SK-N-SH treated with all-trans-retinoic acid at 6 μM for 48 hours (cell line): ENCODE results near the gene EPB41L4A.

Experiments used
- ARNTL ChIP-seq: fragments of 450-650 bp; formaldehyde crosslinking; IDR thresholded peaks from 2 replicates; pipeline ENCODE4 v1.5.0; 2020; ENCODE audit warnings: low read depth, mild to moderate bottlenecking, moderate library complexity, borderline replicate concordance
- BACH2 ChIP-seq: fragments of 250-450 bp; sonication (Bioruptor Pico); IDR thresholded peaks from 2 replicates; pipeline ENCODE4 v1.9.0; 2021; ENCODE audit warnings: mild to moderate bottlenecking, borderline replicate concordance
- CSDC2 ChIP-seq: fragments of 250-450 bp; sonication (Bioruptor Pico); IDR thresholded peaks from 2 replicates; pipeline ENCODE4 v1.5.0; 2020; ENCODE audit warnings: mild to moderate bottlenecking, moderate library complexity
- ESRRG ChIP-seq: fragments of 250-450 bp; sonication (Bioruptor Pico); IDR thresholded peaks from 2 replicates; pipeline ENCODE4 v1.6.1; 2021; ENCODE audit warnings: mild to moderate bottlenecking
- ISL1 ChIP-seq: fragments of 250-450 bp; sonication (Bioruptor Pico); IDR thresholded peaks from 2 replicates; pipeline ENCODE4 v2.1.2; 2022; ENCODE audit warnings: mild to moderate bottlenecking, moderate library complexity
- RARB ChIP-seq: fragments of 250-450 bp; sonication (Bioruptor Pico); IDR thresholded peaks from 2 replicates; pipeline ENCODE4 v1.8.0; 2021; ENCODE audit warnings: mild to moderate bottlenecking, moderate library complexity
- SNAI2 ChIP-seq: fragments of 250-450 bp; sonication (Bioruptor Pico); IDR thresholded peaks from 2 replicates; pipeline ENCODE4 v1.5.0; 2020; ENCODE audit warnings: mild to moderate bottlenecking, moderate library complexity
- TCF4 ChIP-seq: fragments of 250-450 bp; sonication (Bioruptor Pico); IDR thresholded peaks from 2 replicates; pipeline ENCODE4 v1.8.0; 2021; ENCODE audit warnings: mild to moderate bottlenecking, moderate library complexity, borderline replicate concordance
- ZFP3 ChIP-seq: fragments of 250-450 bp; sonication (Bioruptor Pico); IDR thresholded peaks from 2 replicates; pipeline ENCODE4 v1.5.0; 2020; ENCODE audit warnings: mild to moderate bottlenecking, moderate library complexity
- ZFP30 ChIP-seq: fragments of 450-650 bp; formaldehyde crosslinking; IDR thresholded peaks from 2 replicates; pipeline ENCODE4 v1.5.0; 2022; ENCODE audit warnings: mild to moderate bottlenecking, moderate library complexity
- ZNF70 ChIP-seq: fragments of 450-650 bp; formaldehyde crosslinking; IDR thresholded peaks from 2 replicates; pipeline ENCODE4 v1.5.0; 2020; ENCODE audit warnings: mild to moderate bottlenecking, moderate library complexity
- ZNF8 ChIP-seq: fragments of 450-650 bp; formaldehyde crosslinking; IDR thresholded peaks from 2 replicates; pipeline ENCODE4 v1.5.0; 2020; ENCODE audit warnings: mild to moderate bottlenecking, moderate library complexity
- TF ChIP-seq, protein P1 (sequence below): fragments of 250-450 bp; sonication (Bioruptor Pico); IDR thresholded peaks from 2 replicates; pipeline ENCODE4 v1.8.0; 2020; ENCODE audit warnings: mild to moderate bottlenecking, moderate library complexity, borderline replicate concordance
- TF ChIP-seq, protein P2 (sequence below): fragments of 250-450 bp; sonication (Bioruptor Pico); IDR thresholded peaks from 2 replicates; pipeline ENCODE4 v1.5.1; 2021; ENCODE audit warnings: mild to moderate bottlenecking, moderate library complexity

DNA sequence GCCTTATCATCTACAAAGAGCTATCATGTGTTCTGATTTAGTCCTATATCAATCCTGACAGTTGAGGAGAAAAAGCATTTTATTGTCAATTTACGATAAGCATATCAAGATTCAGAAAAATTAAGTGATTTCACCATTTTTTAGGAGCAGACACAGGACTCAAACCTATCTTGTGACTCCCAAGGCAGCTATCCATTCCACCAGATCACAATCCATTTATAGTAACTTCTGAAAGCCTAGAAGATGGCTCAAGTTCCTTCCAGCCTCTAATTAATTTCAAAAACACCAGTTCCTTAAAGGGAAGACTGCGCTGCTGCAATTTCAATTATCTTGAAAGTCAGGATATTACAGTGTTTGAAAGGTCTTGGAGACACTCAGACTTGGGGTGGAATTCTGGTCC, 114.3 kb downstream of the EPB41L4A start:
- TF ChIP-seq, protein P1, sequence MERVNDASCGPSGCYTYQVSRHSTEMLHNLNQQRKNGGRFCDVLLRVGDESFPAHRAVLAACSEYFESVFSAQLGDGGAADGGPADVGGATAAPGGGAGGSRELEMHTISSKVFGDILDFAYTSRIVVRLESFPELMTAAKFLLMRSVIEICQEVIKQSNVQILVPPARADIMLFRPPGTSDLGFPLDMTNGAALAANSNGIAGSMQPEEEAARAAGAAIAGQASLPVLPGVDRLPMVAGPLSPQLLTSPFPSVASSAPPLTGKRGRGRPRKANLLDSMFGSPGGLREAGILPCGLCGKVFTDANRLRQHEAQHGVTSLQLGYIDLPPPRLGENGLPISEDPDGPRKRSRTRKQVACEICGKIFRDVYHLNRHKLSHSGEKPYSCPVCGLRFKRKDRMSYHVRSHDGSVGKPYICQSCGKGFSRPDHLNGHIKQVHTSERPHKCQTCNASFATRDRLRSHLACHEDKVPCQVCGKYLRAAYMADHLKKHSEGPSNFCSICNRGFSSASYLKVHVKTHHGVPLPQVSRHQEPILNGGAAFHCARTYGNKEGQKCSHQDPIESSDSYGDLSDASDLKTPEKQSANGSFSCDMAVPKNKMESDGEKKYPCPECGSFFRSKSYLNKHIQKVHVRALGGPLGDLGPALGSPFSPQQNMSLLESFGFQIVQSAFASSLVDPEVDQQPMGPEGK = no peak
- no peak for TF ChIP-seq BACH2 (CRISPR knock-in tag)
- no peak for TF ChIP-seq ZFP30
- TF ChIP-seq ZFP3 = no peak
- TF ChIP-seq ARNTL (CRISPR knock-in tag) = no peak
- no peak for TF ChIP-seq ZNF8
- no peak for TF ChIP-seq ISL1 (CRISPR knock-in tag)
- TF ChIP-seq CSDC2 (CRISPR knock-in tag) = no peak
- TF ChIP-seq, protein P2, sequence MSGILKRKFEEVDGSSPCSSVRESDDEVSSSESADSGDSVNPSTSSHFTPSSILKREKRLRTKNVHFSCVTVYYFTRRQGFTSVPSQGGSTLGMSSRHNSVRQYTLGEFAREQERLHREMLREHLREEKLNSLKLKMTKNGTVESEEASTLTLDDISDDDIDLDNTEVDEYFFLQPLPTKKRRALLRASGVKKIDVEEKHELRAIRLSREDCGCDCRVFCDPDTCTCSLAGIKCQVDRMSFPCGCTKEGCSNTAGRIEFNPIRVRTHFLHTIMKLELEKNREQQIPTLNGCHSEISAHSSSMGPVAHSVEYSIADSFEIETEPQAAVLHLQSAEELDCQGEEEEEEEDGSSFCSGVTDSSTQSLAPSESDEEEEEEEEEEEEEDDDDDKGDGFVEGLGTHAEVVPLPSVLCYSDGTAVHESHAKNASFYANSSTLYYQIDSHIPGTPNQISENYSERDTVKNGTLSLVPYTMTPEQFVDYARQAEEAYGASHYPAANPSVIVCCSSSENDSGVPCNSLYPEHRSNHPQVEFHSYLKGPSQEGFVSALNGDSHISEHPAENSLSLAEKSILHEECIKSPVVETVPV (CRISPR knock-in tag) = no peak
- TF ChIP-seq TCF4 (CRISPR knock-in tag) = no peak
- TF ChIP-seq RARB (CRISPR knock-in tag) = no peak
- TF ChIP-seq SNAI2 = no peak
- TF ChIP-seq ESRRG (CRISPR knock-in tag) = no peak
- TF ChIP-seq ZNF70 (CRISPR knock-in tag) = no peak
